ENCODE data around the gene GPI.
"Not testable (repeated sequence)": the region's sequence is repeated elsewhere in the genome, so short reads cannot be mapped to it uniquely, and the experiment has no call there.

DNA sequence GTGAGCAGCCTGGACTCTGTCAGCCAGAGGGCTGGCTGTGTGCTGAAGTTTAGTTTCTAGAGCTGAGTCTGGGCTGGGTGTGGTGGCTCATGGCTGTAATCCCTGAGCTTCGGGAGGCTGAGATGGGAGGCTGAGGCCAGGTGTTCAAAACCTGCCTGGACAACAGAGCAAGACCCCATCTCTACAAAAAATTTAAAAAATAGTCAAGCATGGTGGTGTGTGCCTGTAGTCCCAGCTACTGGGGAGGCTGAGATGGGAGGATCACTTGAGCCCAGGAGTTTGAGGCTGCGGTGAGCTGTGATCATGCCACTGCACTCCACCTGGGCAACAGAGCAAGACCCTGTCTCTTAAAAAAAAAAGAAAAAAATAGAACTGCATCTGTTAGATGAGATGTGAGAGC, 23.7 kb downstream of the GPI start:
- TF ChIP-seq, protein P1, sequence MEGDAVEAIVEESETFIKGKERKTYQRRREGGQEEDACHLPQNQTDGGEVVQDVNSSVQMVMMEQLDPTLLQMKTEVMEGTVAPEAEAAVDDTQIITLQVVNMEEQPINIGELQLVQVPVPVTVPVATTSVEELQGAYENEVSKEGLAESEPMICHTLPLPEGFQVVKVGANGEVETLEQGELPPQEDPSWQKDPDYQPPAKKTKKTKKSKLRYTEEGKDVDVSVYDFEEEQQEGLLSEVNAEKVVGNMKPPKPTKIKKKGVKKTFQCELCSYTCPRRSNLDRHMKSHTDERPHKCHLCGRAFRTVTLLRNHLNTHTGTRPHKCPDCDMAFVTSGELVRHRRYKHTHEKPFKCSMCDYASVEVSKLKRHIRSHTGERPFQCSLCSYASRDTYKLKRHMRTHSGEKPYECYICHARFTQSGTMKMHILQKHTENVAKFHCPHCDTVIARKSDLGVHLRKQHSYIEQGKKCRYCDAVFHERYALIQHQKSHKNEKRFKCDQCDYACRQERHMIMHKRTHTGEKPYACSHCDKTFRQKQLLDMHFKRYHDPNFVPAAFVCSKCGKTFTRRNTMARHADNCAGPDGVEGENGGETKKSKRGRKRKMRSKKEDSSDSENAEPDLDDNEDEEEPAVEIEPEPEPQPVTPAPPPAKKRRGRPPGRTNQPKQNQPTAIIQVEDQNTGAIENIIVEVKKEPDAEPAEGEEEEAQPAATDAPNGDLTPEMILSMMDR (IDR thresholded peaks at IDR 0.05), result not testable (repeated sequence)
- not testable (repeated sequence) for TF ChIP-seq POLR2A (IDR thresholded peaks at IDR 0.05)
